GM18519 (cell line): Measurements from ENCODE around the gene EFNA5.
"Not testable (repeated sequence)": the region's sequence is repeated elsewhere in the genome, so short reads cannot be mapped to it uniquely, and the experiment has no call there.

Experiments
- ATAC-seq: cut with Tn5 transposase; IDR thresholded peaks from one replicate; pipeline ENCODE4 v1.9.1; 2021; ENCODE audit warnings: mild to moderate bottlenecking, moderate library complexity; ENCODE audit not compliant: unreplicated experiment, low FRiP score

EFNA5 gene

GRCh38 chr5:107444300-107444699 is 226.4 kb downstream of the EFNA5 start:
- no peak for ATAC-seq

GRCh38 chr5:107443897-107444296 is 226.8 kb downstream of the EFNA5 start:
- no peak for ATAC-seq

DNA sequence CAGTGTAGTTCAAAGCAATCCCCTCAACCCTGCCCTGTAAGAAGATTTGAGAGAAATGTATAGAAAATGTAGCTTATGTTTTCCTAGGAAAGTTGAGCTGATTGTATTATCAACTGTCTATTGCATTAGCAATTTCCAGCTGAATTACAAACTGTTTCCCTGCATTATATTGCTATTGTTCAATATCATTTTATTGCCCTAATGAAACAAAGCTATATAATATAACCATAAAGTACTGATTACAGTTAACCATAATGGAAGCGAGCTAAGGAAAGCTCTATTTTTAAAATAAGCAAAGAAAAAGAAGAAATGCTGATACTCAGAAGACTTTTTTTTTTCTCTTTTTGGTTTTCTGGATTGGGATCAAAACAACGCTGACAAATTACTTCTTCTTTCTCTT is 228.3 kb downstream of the EFNA5 start:
- ATAC-seq, result no peak

DNA sequence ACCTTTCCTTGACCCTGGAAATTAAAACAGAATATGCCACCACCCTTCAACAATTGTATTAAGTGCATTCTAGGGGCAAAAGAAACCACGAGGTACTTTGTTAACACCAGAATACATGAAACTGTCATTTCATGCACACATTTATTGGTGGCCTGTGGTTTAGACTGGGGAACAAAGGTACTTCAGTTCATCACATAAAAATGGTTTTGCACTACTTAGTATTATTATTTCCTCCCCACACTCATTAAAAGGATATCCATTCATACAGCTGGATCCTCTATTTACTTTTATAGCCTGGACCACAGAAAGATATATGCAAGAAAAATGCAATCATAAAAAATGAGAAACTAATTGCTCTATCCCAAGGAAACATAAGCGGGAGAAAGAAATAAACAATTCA is 230.9 kb downstream of the EFNA5 start:
- ATAC-seq, result no peak

- ATAC-seq, result no peak
Measured at GRCh38 chr5:107437986-107438510, 232.7 kb downstream of the EFNA5 start.

- no peak for ATAC-seq
Measured at GRCh38 chr5:107437154-107437553, 233.6 kb downstream of the EFNA5 start.

GRCh38 chr5:107436201-107436600 is 234.5 kb downstream of the EFNA5 start:
- no peak for ATAC-seq

DNA sequence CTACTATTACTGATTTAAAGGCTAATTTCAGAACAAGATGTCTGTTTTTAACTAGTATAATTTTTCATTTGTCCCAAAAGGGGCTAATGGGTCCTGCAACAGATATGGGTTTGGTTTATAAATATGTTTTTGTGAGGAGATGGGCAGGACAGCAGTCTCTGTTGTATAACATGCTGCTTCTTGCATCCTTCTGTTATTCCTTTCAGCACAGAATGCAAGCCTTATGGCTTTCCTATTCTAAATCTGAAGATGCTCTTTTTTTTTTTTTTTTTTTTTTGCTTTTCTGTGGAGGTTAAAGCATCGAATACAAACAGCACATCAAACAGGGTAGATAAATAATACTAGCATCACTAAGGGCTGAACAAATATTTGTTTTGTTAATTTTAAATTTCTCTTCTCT is 235.7 kb downstream of the EFNA5 start:
- ATAC-seq, result no peak

DNA sequence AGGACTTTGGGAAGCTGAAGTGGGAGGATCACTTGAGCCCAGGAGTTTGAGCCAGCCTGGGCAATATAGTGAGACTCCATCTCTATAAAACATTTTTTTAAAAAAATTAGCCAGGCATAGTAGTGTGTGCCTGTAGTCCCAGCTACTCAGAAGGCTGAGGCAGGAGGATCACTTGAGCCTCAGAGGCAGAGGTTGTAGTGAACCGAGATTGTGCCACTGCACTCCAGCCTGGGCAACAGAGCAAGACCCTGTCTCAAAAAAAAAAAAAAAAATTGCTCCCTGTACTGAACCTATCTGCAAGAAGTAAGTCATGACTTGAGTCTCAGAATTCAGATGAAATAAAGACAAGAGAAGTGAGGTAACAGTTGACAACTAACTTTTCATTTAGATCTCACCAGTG is 237.1 kb downstream of the EFNA5 start:
- not testable (repeated sequence) for ATAC-seq

GRCh38 chr5:107431998-107432397 is 238.7 kb downstream of the EFNA5 start:
- ATAC-seq, result no peak

DNA sequence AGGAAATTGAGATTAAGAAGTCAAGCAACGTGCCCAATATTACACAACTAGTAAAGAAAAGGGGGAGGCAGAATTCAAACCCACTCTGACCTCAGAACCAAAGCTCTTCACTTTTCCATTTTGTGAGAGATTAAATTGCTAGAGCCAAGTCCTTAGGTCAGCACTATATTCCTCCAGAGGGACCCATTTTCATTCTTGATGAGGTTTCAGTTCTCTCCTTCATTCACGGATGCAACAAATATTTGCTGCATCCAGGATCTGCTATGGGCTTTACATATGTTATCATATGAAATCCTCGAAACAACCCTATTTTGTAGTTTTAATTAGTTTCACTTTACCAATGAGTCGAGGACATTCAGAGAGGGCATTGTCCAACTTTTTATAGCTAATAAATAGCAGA is 239.2 kb downstream of the EFNA5 start:
- ATAC-seq, result no peak

- ATAC-seq, result no peak
Measured at GRCh38 chr5:107430071-107430625, 240.6 kb downstream of the EFNA5 start.

DNA sequence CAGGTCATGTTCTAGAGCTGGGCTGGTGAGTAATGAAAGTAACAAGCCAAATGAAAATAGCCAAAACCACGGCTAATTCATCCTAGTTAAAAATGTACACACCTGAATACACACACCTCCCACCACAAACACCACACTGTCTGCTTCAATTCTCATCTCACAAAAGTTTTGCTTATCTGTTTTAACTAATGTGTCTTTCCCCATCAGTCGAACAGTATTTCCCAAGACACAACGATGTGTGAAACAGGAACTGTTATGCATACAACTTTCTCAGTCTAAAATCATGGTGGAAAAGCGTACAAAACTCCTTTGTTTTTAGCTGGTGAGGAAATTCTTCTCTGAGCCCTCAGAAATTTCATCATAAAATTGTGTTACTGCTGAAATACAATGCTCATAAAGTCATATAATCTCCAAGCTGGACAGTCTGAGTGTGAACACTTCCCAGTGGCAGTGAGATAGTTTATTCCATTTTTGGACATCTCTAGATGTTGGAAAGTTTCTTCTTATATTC is 242.4 kb downstream of the EFNA5 start:
- ATAC-seq, result no peak

- ATAC-seq, result no peak
Measured at GRCh38 chr5:107426872-107427271, 243.9 kb downstream of the EFNA5 start.

- ATAC-seq, result no peak
Measured at GRCh38 chr5:107426209-107426608, 244.5 kb downstream of the EFNA5 start.

GRCh38 chr5:107425541-107426031 is 245.2 kb downstream of the EFNA5 start:
- no peak for ATAC-seq

GRCh38 chr5:107424491-107424890 is 246.2 kb downstream of the EFNA5 start:
- no peak for ATAC-seq

DNA sequence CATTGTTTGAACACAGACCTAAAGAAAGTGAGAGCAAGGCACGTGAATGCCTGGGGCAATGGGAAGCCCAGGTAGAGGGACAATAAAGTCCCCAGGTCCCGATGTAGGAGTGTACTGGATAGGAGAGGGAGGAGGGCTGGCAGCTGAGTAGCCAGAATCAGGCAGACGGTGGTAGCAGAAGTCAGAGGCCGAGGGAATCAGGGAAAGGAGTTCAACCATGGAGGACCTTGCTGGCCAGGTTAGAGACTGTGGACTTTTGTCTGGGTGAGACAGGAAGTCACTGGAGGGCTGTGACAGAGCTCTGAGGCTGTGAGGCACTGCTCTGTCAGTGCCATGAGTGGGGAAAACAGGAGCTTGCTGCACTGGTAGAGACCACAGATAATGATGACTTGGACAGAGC is 248.2 kb downstream of the EFNA5 start:
- ATAC-seq, result no peak

DNA sequence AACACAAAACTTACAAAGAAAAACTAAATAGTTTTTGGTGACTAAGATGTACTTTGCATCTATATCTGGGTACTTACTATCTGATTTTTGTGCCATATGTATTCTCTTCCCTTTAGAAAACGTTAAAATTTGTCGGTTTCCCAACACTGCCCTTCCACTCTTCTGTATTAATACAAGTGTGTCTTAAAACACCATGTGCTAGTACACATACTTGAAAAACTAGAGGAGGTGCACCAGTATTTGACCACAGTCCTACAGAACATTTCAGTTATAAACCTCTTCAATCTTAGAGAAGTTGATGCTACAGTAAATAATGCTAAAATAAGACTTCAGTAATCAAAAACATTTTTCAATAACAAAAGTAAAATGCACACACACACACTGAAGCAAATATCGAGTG is 251.2 kb downstream of the EFNA5 start:
- ATAC-seq, result no peak

DNA sequence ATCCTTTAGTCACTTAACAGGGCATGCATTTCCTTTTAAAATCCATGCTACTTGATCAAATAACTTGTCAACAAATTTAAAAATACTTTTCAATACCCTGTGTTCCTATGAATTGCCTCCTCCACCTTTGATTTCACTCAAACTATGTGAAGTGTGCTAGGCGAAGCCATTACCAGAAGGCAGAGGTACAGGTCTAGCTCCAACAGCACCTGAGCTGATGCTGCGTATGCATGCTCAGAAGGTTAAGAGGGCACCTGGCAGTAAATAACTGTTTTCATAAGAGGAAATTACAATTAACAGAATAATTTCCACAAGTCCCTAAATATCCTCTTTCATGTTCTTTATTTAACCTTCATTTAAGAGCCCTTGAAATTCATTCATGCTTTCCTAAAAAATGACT is 251.8 kb downstream of the EFNA5 start:
- ATAC-seq, result no peak

DNA sequence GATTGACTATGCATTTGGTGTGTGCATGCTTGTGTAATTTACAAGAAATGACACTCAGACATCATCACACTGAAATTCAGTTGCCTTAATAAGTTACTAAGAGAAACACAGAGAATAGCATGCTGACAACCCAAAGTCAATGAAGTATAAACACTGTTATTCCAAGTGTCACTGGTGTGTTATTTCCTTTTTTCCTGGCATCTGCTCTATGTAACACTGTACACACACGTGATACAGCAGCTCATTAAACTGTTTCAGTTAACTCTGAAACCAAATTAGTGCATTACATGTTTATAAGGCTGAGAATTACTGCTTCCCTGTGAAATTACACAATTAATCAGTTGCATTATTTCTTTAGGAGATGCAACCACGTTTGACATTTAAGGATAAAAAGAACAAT is 252.7 kb downstream of the EFNA5 start:
- ATAC-seq, result no peak

DNA sequence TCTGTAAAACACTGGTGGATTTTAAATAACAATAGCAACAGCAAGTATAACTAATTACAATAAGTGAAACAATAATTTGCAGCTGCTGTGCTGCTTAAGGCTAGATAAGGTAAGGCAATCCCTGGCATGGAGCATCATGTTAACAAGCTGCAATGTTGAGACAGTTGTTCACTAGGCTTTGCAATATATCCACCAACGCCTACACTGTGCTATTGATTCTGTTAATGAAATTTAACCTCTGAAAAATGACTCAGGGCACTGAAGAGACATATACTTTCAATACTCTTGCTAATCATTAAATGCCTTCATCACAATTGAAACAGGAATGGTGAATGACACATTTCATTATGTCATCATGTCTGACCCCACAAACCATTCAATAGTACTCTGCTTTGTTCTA is 255.0 kb downstream of the EFNA5 start:
- no peak for ATAC-seq

DNA sequence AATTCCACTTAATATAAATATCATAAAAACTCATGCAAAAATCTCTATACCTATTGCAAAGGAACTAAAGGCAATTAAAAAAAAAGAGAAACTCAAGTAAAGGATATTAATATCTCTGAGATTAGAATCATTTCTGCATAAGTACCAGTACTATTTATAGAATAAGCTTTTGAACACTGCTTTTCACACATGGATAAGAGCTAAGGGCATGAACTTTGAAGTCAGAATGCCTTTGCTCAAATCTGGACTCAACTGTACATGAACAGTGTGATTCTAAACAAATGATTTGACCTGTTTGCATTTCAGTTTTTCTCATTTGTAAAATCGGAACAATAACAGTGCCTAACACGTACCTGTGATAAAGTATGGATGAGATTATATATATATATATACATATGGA is 255.9 kb downstream of the EFNA5 start:
- no peak for ATAC-seq
